CD14-positive monocyte (primary cell): ENCODE measurements around the gene AXIN1. TPM values are rescaled to one million over a fixed set of nuclear protein-coding genes. Genes with fewer than 3 reads are reported as not detected.

Source experiments
- DNase-seq, 3 donors: peaks; one replicate each; pipeline ENCODE4 v3.0.0-alpha.2; 2011 to 2022
- H2AFZ ChIP-seq: 2 replicates; pipeline ENCODE4 v1.6.0; 2012; ENCODE audit warnings: mild to moderate bottlenecking, low read depth, low read length, inconsistent platforms; ENCODE audit not compliant: insufficient read depth, poor library complexity, severe bottlenecking
- H3K27ac ChIP-seq, 2 donors: 1 replicate in 1 of 2; 2 replicates in 1 of 2; pipeline ENCODE4 v1.5.1; 2012 to 2013; ENCODE audit warnings: low read length in 2 of 2, control low read depth in 1 of 2, inconsistent platforms in 1 of 2, low read depth in 1 of 2, mild to moderate bottlenecking in 1 of 2
- H3K27me3 ChIP-seq, 2 donors: one replicate each; pipeline versions ENCODE4 v1.6.0 to v1.6.1; 2011 to 2013; ENCODE audit warnings: low read length in 2 of 2; ENCODE audit not compliant: control insufficient read depth in 2 of 2, insufficient read depth in 2 of 2
- H3K36me3 ChIP-seq, 2 donors: replicated peaks in 1 of 2; 1 replicate in 1 of 2; 2 replicates in 1 of 2; pipeline versions ENCODE4 v1.5.1 to v1.6.1; 2012 to 2013; ENCODE audit warnings: low read length in 2 of 2, control low read depth in 1 of 2, inconsistent platforms in 1 of 2, mild to moderate bottlenecking in 1 of 2; ENCODE audit not compliant: insufficient read depth in 2 of 2, control insufficient read depth in 1 of 2
- H3K4me1 ChIP-seq, 2 donors: 1 replicate in 1 of 2; 2 replicates in 1 of 2; pipeline versions ENCODE4 v1.5.1 to v1.6.1; 2012 to 2013; ENCODE audit warnings: low read length in 2 of 2, control low read depth in 1 of 2, inconsistent platforms in 1 of 2, mild to moderate bottlenecking in 1 of 2, moderate library complexity in 1 of 2; ENCODE audit not compliant: insufficient read depth in 2 of 2, control insufficient read depth in 1 of 2
- H3K4me2 ChIP-seq: replicated peaks from 2 replicates; pipeline ENCODE3; 2012; ENCODE audit warnings: low read length, moderate library complexity, mild to moderate bottlenecking; ENCODE audit not compliant: poor library complexity, severe bottlenecking; ENCODE audit errors: extremely low read depth
- H3K4me3 ChIP-seq, 3 experiments: fragments of 200-600 bp in 1 of 3; sonication (generic) in 1 of 3; replicated peaks in 1 of 3; 1 replicate in 2 of 3; 2 replicates in 1 of 3; pipeline ENCODE4 v1.5.1; 2011 to 2013; ENCODE audit warnings: low read length in 3 of 3, mild to moderate bottlenecking in 3 of 3, control low read depth in 2 of 3, low read depth in 2 of 3, inconsistent platforms in 1 of 3, moderate library complexity in 1 of 3
- H3K79me2 ChIP-seq: 2 replicates; pipeline ENCODE4 v1.6.0; 2012; ENCODE audit warnings: mild to moderate bottlenecking, control low read depth, inconsistent platforms, low read length, moderate library complexity; ENCODE audit not compliant: insufficient read depth
- H3K9ac ChIP-seq: 2 replicates; pipeline ENCODE4 v1.6.0; 2017; ENCODE audit warnings: low read length, mild to moderate bottlenecking; ENCODE audit not compliant: insufficient read depth, poor library complexity, severe bottlenecking
- H3K9me3 ChIP-seq, 2 donors: replicated peaks in 1 of 2; 1 replicate in 1 of 2; 2 replicates in 1 of 2; pipeline versions ENCODE4 v1.5.1 to v1.6.1; 2012 to 2013; ENCODE audit warnings: low read length in 2 of 2, control low read depth in 1 of 2; ENCODE audit not compliant: control insufficient read depth in 1 of 2, insufficient read depth in 1 of 2
- H4K20me1 ChIP-seq: 2 replicates; pipeline ENCODE4 v1.6.0; 2012; ENCODE audit warnings: mild to moderate bottlenecking, low read length, control low read depth, moderate library complexity; ENCODE audit not compliant: insufficient read depth
- H3K27ac Mint-ChIP-seq, 7 donors: one replicate each; pipeline ENCODE4 v1.8.0; 2020; ENCODE audit warnings: mild to moderate bottlenecking in 7 of 7, mixed read lengths in 7 of 7, moderate library complexity in 6 of 7, inconsistent platforms in 2 of 7
- H3K27me3 Mint-ChIP-seq, 3 donors: one replicate each; pipeline ENCODE4 v1.8.0; 2021 to 2022; ENCODE audit warnings: low read depth in 3 of 3, mild to moderate bottlenecking in 3 of 3, mixed read lengths in 3 of 3, moderate library complexity in 3 of 3, inconsistent platforms in 1 of 3
- H3K36me3 Mint-ChIP-seq, 2 donors: one replicate each; pipeline ENCODE4 v1.8.0; 2020; ENCODE audit warnings: mixed read lengths in 2 of 2, inconsistent platforms in 1 of 2, mild to moderate bottlenecking in 1 of 2
- H3K4me1 Mint-ChIP-seq: one replicate; pipeline ENCODE4 v1.8.0; 2020; ENCODE audit warnings: mild to moderate bottlenecking, mixed read lengths
- H3K4me3 Mint-ChIP-seq, 2 donors: one replicate each; pipeline ENCODE4 v1.8.0; 2020; ENCODE audit warnings: mild to moderate bottlenecking in 2 of 2, mixed read lengths in 2 of 2, moderate library complexity in 1 of 2
- H3K9me3 Mint-ChIP-seq, 7 donors: one replicate each; pipeline ENCODE4 v1.8.0; 2020 to 2022; ENCODE audit warnings: mixed read lengths in 7 of 7, mild to moderate bottlenecking in 6 of 7, moderate library complexity in 6 of 7, inconsistent platforms in 2 of 7
- WGBS: methylation state at CpG from one replicate; pipeline ENCODE4 v1.1.5; 2013; ENCODE audit warnings: missing lambda C conversion rate; ENCODE audit not compliant: insufficient coverage; 5-methylcytosine and 5-hydroxymethylcytosine counted together
- intact Hi-C, 2 donors: fragments of 100-400 bp; cut with micrococcal nuclease; formaldehyde crosslinking; loops; one replicate each; pipeline versions ENCODE4 v1.15.0 to v1.15.1; 2023
- polyA plus RNA-seq, 3 donors: library from polyadenylated mRNA; depleted of rRNA in 1 of 3; unstranded in 2 of 3; stranded (reverse) in 1 of 3; fragments of 300-500 nt in 2 of 3; fragments of >200 nt in 1 of 3; fragmentation: Illumina TruSeq in 2 of 3; gene quantifications; 1 replicate in 2 of 3; 2 replicates in 1 of 3; pipeline ENCODE4 v1.2.3, GENCODE V29; 2012 to 2021
- TF ChIP-seq, protein P1 (sequence below): fragments of 200-600 bp; IDR thresholded peaks from one replicate; pipeline ENCODE4 v1.8.0; 2022; ENCODE audit warnings: antibody characterized with exemption, mild to moderate bottlenecking

Gene AXIN1
- polyA plus RNA-seq, 3 donors: 0.30 to 20.9 (median 0.74) TPM

DNA sequence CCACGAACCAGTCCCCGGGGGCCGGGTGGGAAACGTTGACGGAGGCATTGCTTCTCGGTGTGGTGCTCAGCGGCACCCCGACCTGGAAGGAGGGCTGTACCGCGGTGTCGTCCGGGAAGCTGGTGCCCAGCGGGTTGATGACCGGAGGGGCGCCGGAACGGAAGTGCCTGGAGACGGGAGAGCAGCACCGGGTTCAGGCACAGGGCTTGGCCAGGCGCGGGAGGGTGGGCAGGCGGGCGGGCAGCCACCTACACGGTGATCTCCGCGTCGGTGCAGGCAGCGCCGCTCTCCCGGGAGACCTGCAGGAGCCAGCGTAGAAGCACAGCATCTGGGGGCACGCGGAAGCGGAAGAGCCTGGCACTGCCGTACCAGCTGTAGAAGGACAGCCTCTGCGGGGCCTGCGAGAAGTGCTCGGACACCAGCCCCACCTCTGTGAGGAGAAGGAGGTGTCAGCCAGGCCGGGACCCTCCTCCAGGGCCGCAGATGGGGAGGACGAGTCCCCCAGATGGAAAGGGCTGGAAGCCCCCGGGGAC, 25.0 kb upstream of the AXIN1 start:
- intact Hi-C loops: no loop called here
- TF ChIP-seq, protein P1, sequence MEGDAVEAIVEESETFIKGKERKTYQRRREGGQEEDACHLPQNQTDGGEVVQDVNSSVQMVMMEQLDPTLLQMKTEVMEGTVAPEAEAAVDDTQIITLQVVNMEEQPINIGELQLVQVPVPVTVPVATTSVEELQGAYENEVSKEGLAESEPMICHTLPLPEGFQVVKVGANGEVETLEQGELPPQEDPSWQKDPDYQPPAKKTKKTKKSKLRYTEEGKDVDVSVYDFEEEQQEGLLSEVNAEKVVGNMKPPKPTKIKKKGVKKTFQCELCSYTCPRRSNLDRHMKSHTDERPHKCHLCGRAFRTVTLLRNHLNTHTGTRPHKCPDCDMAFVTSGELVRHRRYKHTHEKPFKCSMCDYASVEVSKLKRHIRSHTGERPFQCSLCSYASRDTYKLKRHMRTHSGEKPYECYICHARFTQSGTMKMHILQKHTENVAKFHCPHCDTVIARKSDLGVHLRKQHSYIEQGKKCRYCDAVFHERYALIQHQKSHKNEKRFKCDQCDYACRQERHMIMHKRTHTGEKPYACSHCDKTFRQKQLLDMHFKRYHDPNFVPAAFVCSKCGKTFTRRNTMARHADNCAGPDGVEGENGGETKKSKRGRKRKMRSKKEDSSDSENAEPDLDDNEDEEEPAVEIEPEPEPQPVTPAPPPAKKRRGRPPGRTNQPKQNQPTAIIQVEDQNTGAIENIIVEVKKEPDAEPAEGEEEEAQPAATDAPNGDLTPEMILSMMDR: no peak
- Mint-ChIP-seq H3K4me3 (no peak overlapping the region), H3K36me3 (peaks cover 22 to 48% of the 10 kb centered on the region in 2 donors), H3K9me3 (no peaks in the 10 kb centered on the region), H3K27me3 (peaks cover 0 to 3% (median 2%) of the 10 kb centered on the region in 3 donors), H3K27ac (no peak overlapping the region), H3K4me1 (peaks cover 13% of the 10 kb centered on the region)
- Histone ChIP-seq H2AFZ (no peak overlapping the region), H3K27ac (no peak overlapping the region), H3K4me1 (peaks cover 15 to 20% of the 10 kb centered on the region in 2 donors), H3K36me3 (peaks cover 47 to 54% of the 10 kb centered on the region in 2 donors), H3K79me2 (peaks cover 31% of the 10 kb centered on the region), H3K27me3 (no peaks in the 10 kb centered on the region), H3K4me2 (no peak overlapping the region), H3K4me3 (no peak overlapping the region), H3K9ac (no peak overlapping the region), H4K20me1 (peaks cover 32% of the 10 kb centered on the region), H3K9me3 (no peaks in the 10 kb centered on the region)
- 96% methylated on average over 39 of the region's 42 CpGs for WGBS
- DNase-seq: no peak

DNA sequence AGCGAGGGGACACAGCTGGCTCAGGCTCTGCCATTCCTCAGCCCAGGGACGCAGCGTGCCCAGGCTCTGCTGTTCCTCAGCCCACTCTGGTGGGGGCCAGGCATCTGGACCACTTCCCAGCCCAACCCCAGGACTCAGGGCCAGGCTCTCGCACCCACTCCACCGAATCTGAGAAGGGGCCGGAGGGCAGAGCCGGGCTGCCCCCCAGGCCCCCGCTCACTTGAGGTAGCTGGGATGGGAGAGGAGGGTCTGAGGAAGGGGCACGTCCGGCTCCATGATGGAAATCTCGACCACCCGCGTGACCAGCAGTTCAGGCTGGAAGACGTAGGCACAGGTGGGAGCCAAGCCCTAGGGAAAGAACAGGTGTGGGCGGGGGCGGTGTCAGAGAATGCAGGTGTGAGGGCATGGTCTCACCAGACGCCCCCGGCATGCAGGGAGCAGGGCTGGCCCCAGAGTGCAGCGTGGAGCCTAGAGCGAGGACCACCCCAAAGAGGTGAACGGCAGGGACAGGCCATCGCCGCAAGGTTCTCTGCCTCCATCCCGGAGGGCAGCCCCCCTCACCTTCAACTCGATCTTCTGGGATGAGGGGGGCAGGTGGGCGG, 24.4 kb upstream of the AXIN1 start:
- H3K36me3 Mint-ChIP-seq: peaks cover 27 to 54% of the 10 kb centered on the region in 2 donors
- Histone ChIP-seq H3K36me3 (peaks cover 52 to 59% of the 10 kb centered on the region in 2 donors), H3K9me3 (no peaks in the 10 kb centered on the region), H3K79me2 (peaks cover 28% of the 10 kb centered on the region), H3K27me3 (no peaks in the 10 kb centered on the region), H2AFZ (no peak overlapping the region), H4K20me1 (peaks cover 32% of the 10 kb centered on the region), H3K4me3 (no peak overlapping the region), H3K9ac (no peak overlapping the region), H3K27ac (no peak overlapping the region), H3K4me2 (no peak overlapping the region), H3K4me1 (peaks cover 15 to 17% of the 10 kb centered on the region in 2 donors)
- 97% methylated on average over 16 of the region's 26 CpGs for WGBS
- TF ChIP-seq, protein P1: no peak
- no peaks in the 10 kb centered on the region for H3K9me3 Mint-ChIP-seq
- DNase-seq: no peak
- H3K27me3 Mint-ChIP-seq: peaks cover under 1 to 2% (median 2%) of the 10 kb centered on the region in 3 donors
- no peak overlapping the region for H3K4me3 Mint-ChIP-seq
- intact Hi-C loops: no loop called here
- H3K27ac Mint-ChIP-seq: no peak overlapping the region
- H3K4me1 Mint-ChIP-seq: peaks cover 12% of the 10 kb centered on the region
